ENCODE data around the gene HOXC10.

DNA sequence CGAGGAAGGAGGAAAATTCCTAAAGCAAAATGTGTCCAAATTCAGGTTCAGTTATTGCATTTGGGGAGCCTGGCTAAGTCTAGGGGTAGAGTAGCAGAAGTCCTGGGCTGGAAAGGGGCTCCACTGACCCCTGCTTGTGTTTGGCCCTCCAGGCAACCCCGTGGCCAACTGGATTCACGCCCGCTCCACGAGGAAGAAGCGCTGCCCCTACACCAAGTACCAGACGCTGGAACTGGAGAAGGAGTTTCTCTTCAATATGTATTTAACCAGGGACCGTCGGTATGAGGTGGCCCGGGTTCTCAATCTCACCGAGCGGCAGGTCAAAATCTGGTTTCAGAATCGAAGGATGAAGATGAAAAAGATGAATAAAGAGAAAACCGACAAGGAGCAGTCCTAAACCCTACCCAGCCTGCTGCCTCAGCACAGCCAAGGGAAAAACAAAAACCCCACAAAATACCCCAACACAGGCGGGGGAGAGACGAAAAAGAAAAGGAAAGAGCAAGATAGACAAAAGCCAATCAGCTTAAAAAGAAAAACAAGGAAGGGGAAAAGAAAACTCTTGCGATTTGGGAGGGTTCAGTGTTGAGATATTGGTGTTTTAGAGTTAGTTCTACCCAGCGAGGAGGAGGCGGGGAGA, 17.4 kb downstream of the HOXC10 start:
- TF ChIP-seq, protein P1, sequence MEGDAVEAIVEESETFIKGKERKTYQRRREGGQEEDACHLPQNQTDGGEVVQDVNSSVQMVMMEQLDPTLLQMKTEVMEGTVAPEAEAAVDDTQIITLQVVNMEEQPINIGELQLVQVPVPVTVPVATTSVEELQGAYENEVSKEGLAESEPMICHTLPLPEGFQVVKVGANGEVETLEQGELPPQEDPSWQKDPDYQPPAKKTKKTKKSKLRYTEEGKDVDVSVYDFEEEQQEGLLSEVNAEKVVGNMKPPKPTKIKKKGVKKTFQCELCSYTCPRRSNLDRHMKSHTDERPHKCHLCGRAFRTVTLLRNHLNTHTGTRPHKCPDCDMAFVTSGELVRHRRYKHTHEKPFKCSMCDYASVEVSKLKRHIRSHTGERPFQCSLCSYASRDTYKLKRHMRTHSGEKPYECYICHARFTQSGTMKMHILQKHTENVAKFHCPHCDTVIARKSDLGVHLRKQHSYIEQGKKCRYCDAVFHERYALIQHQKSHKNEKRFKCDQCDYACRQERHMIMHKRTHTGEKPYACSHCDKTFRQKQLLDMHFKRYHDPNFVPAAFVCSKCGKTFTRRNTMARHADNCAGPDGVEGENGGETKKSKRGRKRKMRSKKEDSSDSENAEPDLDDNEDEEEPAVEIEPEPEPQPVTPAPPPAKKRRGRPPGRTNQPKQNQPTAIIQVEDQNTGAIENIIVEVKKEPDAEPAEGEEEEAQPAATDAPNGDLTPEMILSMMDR (IDR thresholded peaks at IDR 0.05) = no peak
- TF ChIP-seq POLR2A (IDR thresholded peaks at IDR 0.05) = no peak
